IMR-90 (cell line): ENCODE measurements around the gene TNFRSF4. TPM values are rescaled to one million over a fixed set of nuclear protein-coding genes. Genes with fewer than 3 reads are reported as not detected.

ENCODE experiments used
- ATAC-seq: fragments of 200-7000 bp; cut with Tn5 transposase; 2 replicates; pipeline ENCODE4 v1.9.1; 2020; ENCODE audit warnings: low read depth, mild to moderate bottlenecking, moderate library complexity
- BruUV-seq: library from RNA; stranded (reverse); fragments of 400-500 nt; replicated peaks from 2 replicates; lab custom pipeline; 2021; lab: Mats Ljungman, UMichigan
- CTCF ChIA-PET: fragments of 300-600 bp; formaldehyde crosslinking; extraction: SDS; loops from one replicate; lab custom pipeline; 2021; ENCODE audit warnings: antibody characterized with exemption; lab: Yijun Ruan, JAX
- POLR2A ChIA-PET: fragments of 300-600 bp; sonication (Branson Sonifier 250); formaldehyde crosslinking; loops from one replicate; lab custom pipeline; 2022; ENCODE audit warnings: antibody characterized with exemption; ENCODE audit not compliant: unreplicated experiment; lab: Charles Lee
- DNase-seq: peaks from one replicate; pipeline ENCODE4 v3.0.0; 2013
- H2AFZ ChIP-seq: replicated peaks from 2 replicates; pipeline ENCODE3; 2013; ENCODE audit warnings: low read length, mild to moderate bottlenecking; ENCODE audit not compliant: poor library complexity
- H2AK5ac ChIP-seq: 2 replicates; pipeline ENCODE4 v1.6.1; 2013; ENCODE audit warnings: low read depth, low read length, inconsistent platforms
- H2AK9ac ChIP-seq: replicated peaks from 2 replicates; pipeline ENCODE3; 2013; ENCODE audit warnings: mild to moderate bottlenecking, low read depth, low read length, moderate library complexity; ENCODE audit not compliant: poor library complexity
- H2BK120ac ChIP-seq: 2 replicates; pipeline ENCODE4 v1.6.1; 2013; ENCODE audit warnings: low read depth, low read length, inconsistent platforms
- H2BK15ac ChIP-seq: 3 replicates; pipeline ENCODE4 v1.6.1; 2013; ENCODE audit warnings: low read depth, low read length, inconsistent platforms
- H2BK20ac ChIP-seq: 2 replicates; pipeline ENCODE4 v1.6.1; 2013; ENCODE audit warnings: low read depth, mild to moderate bottlenecking, inconsistent platforms, low read length, moderate library complexity
- H2BK5ac ChIP-seq: 2 replicates; pipeline ENCODE4 v1.6.1; 2013; ENCODE audit warnings: mild to moderate bottlenecking, low read depth, low read length, inconsistent platforms; ENCODE audit not compliant: poor library complexity, severe bottlenecking
- H3K14ac ChIP-seq: replicated peaks from 2 replicates; pipeline ENCODE4 v1.6.1; 2013; ENCODE audit warnings: low read depth, low read length, inconsistent platforms
- H3K18ac ChIP-seq: 2 replicates; pipeline ENCODE4 v1.6.1; 2013; ENCODE audit warnings: low read depth, low read length, control low read depth
- H3K23ac ChIP-seq: 2 replicates; pipeline ENCODE4 v1.6.1; 2013; ENCODE audit warnings: low read depth, low read length, inconsistent platforms
- H3K27ac ChIP-seq: 2 replicates; pipeline ENCODE4 v1.5.1; 2013; ENCODE audit warnings: mild to moderate bottlenecking, control low read depth, low read length; ENCODE audit not compliant: insufficient read depth
- H3K27me3 ChIP-seq: 2 replicates; pipeline ENCODE4 v1.6.1; 2013; ENCODE audit warnings: low read length; ENCODE audit not compliant: control insufficient read depth, insufficient read depth
- H3K36me3 ChIP-seq: 2 replicates; pipeline ENCODE4 v1.6.1; 2013; ENCODE audit warnings: low read length, mixed read lengths; ENCODE audit not compliant: control insufficient read depth, insufficient read depth
- H3K4ac ChIP-seq: 2 replicates; pipeline ENCODE4 v1.6.1; 2013; ENCODE audit warnings: low read depth, low read length, inconsistent platforms
- H3K4me1 ChIP-seq: 2 replicates; pipeline ENCODE4 v1.6.1; 2013; ENCODE audit warnings: low read length, mixed read lengths; ENCODE audit not compliant: control insufficient read depth, insufficient read depth
- H3K4me2 ChIP-seq: 2 replicates; pipeline ENCODE4 v1.6.1; 2013; ENCODE audit warnings: low read depth, mild to moderate bottlenecking, control low read depth, low read length, moderate library complexity
- H3K4me3 ChIP-seq: 2 replicates; pipeline ENCODE4 v1.5.1; 2013; ENCODE audit warnings: low read depth, mild to moderate bottlenecking, control low read depth, low read length, moderate library complexity; ENCODE audit not compliant: insufficient read depth
- H3K56ac ChIP-seq: 2 replicates; pipeline ENCODE4 v1.6.1; 2013; ENCODE audit warnings: low read length, inconsistent platforms; ENCODE audit not compliant: insufficient read depth; ENCODE audit errors: extremely low read depth
- H3K79me1 ChIP-seq, 2 experiments: 2 replicates each; pipeline ENCODE4 v1.6.1; 2013; ENCODE audit warnings: low read length in 2 of 2, inconsistent platforms in 1 of 2, low read depth in 1 of 2
- H3K9ac ChIP-seq: 2 replicates; pipeline ENCODE4 v1.6.1; 2013; ENCODE audit warnings: low read depth, low read length, control low read depth
- H3K9me1 ChIP-seq: 2 replicates; pipeline ENCODE4 v1.6.1; 2013; ENCODE audit warnings: low read length, inconsistent platforms; ENCODE audit not compliant: insufficient read depth
- H3K9me3 ChIP-seq: 2 replicates; pipeline ENCODE4 v1.6.1; 2013; ENCODE audit warnings: low read length; ENCODE audit not compliant: control insufficient read depth, insufficient read depth
- H4K20me1 ChIP-seq: 2 replicates; pipeline ENCODE4 v1.6.1; 2013; ENCODE audit warnings: low read length, inconsistent platforms; ENCODE audit not compliant: insufficient read depth
- H4K5ac ChIP-seq: 2 replicates; pipeline ENCODE4 v1.6.1; 2013; ENCODE audit warnings: mild to moderate bottlenecking, low read depth, low read length, control low read depth
- H4K8ac ChIP-seq, 2 experiments: 2 replicates each; pipeline ENCODE4 v1.6.1; 2013; ENCODE audit warnings: low read depth in 2 of 2, low read length in 2 of 2, control low read depth in 1 of 2, inconsistent platforms in 1 of 2
- H4K91ac ChIP-seq: 2 replicates; pipeline ENCODE4 v1.6.1; 2013; ENCODE audit warnings: low read depth, low read length, inconsistent platforms; ENCODE audit not compliant: insufficient read depth
- ELK1 ChIP-seq: fragments of 150-350 bp; IDR thresholded peaks from 2 replicates; pipeline ENCODE4 v1.6.1; 2016; ENCODE audit warnings: low read depth, mild to moderate bottlenecking, low read length, moderate library complexity, borderline replicate concordance
- WGBS, 2 experiments: methylation state at CpG; one replicate each; pipeline versions ENCODE4 v1.1.5 to v1.1.7; 2013; ENCODE audit warnings: missing lambda C conversion rate in 2 of 2; ENCODE audit not compliant: insufficient read length in 1 of 2; ENCODE audit errors: extremely low coverage in 2 of 2; 5-methylcytosine and 5-hydroxymethylcytosine counted together
- dilution Hi-C: fragments of 300-500 bp; cut with HindIII; formaldehyde crosslinking; loops from one replicate; pipeline ENCODE4 v1.14.3; 2018; ENCODE audit warnings: low sequenced_read_pairs; ENCODE audit not compliant: unreplicated experiment
- in situ Hi-C: fragments of 300-500 bp; cut with MboI; formaldehyde crosslinking; loops from 3 replicates; pipeline ENCODE4 v1.14.3; 2019; ENCODE audit warnings: low sequenced_read_pairs, inconsistent platforms, mixed read lengths
- intact Hi-C: fragments of 100-400 bp; cut with micrococcal nuclease; formaldehyde crosslinking; loops from 2 replicates; pipeline ENCODE4 v1.10.0; 2022
- polyA plus RNA-seq, 3 experiments: library from polyadenylated mRNA; depleted of rRNA; stranded (reverse); fragments of >200 nt; gene quantifications; 2 replicates each; pipeline ENCODE4 v1.2.3, GENCODE V29; 2012; ENCODE audit warnings: low replicate concordance in 1 of 3
- total RNA-seq: library from RNA; depleted of rRNA; stranded (reverse); fragments of >200 nt; gene quantifications from 2 replicates; pipeline ENCODE4 v1.2.3, GENCODE V29; 2012

TNFRSF4 gene
- total and polyA plus RNA-seq, 2 of the 4 experiments (the other 2 are of a cell fraction) = 0.15 TPM; not detected in 1

GRCh38 chr1:1203561-1204424 is 10.2 kb downstream of the TNFRSF4 start:
- Histone ChIP-seq H2BK120ac (no peak overlapping the region), H2BK15ac (no peak overlapping the region), H2AK5ac (no peak overlapping the region), H3K27ac (no peak overlapping the region), H3K18ac (no peak overlapping the region), H4K8ac (no peak overlapping the region), H3K4me3 (no peak overlapping the region), H4K5ac (no peak overlapping the region), H3K14ac (no peak overlapping the region), H4K91ac (no peak overlapping the region), H3K36me3 (no peaks in the 10 kb centered on the region), H3K23ac (no peak overlapping the region), H3K9ac (no peak overlapping the region), H2AFZ (peak overlapping the region; percentile 43), H3K27me3 (no peaks in the 10 kb centered on the region; the same call in 1 of the 2 replicates), H2BK5ac (no peak overlapping the region), H2BK20ac (no peak overlapping the region), H4K20me1 (no peaks in the 10 kb centered on the region), H3K79me1 (no peaks in the 10 kb centered on the region), H3K9me1 (no peaks in the 10 kb centered on the region), H3K4me2 (no peak overlapping the region), H2AK9ac (peak overlapping the region; percentile 61), H3K56ac (no peak overlapping the region), H3K4ac (no peak overlapping the region), H3K4me1 (peaks cover 8% of the 10 kb centered on the region), H3K9me3 (no peaks in the 10 kb centered on the region)
- no peak for TF ChIP-seq ELK1
- POLR2A ChIA-PET = no interaction called here
- CTCF ChIA-PET = no interaction called here
- in situ Hi-C loops = no loop called here
- WGBS, 2 experiments = 63% methylated on average over 26 of the region's 49 CpGs; no CpG with 5 or more reads in 1 of the 2 experiments
- no TSS peak for BruUV-seq
- no peak for DNase-seq
- ATAC-seq = no peak
- intact Hi-C loops = no loop called here
- dilution Hi-C loops = no loop called here
